ENCODE measurements around the gene NR6A1. TPM values are rescaled to one million over a fixed set of nuclear protein-coding genes. Genes with fewer than 3 reads are reported as not detected.
A peak's percentile ranks its signal among the peaks of the same experiment; 100 is the strongest.

The NR6A1 gene
- total and polyA plus RNA-seq, 12 donors = 0.29 to 2.0 (median 1.2) TPM

DNA sequence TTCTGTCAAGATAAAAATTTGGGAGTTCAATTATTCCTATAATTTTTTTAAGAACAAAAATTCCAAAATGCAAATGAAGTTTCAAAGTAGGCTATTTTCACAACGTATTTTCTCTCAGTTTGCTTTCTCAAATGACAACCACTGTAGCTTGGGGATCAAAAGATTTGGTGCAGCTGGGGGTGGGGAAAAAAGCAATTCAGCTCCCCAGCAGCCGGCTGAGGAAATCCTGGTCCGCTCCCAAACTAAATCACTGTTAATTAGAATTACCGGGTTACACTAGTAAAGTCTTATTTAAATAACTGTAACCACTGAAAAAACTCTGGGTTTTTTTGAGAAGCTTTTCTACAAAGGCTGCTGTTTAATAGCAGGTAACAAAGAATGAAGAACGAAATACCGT is 5.7 kb downstream of the NR6A1 start:
- H3K27me3 ChIP-seq = peaks cover 0 to 81% (median 60%) of the 10 kb centered on the region in 7 donors
- intact Hi-C loops (cut with DNase I) = no loop called here
- TF ChIP-seq, protein P1, sequence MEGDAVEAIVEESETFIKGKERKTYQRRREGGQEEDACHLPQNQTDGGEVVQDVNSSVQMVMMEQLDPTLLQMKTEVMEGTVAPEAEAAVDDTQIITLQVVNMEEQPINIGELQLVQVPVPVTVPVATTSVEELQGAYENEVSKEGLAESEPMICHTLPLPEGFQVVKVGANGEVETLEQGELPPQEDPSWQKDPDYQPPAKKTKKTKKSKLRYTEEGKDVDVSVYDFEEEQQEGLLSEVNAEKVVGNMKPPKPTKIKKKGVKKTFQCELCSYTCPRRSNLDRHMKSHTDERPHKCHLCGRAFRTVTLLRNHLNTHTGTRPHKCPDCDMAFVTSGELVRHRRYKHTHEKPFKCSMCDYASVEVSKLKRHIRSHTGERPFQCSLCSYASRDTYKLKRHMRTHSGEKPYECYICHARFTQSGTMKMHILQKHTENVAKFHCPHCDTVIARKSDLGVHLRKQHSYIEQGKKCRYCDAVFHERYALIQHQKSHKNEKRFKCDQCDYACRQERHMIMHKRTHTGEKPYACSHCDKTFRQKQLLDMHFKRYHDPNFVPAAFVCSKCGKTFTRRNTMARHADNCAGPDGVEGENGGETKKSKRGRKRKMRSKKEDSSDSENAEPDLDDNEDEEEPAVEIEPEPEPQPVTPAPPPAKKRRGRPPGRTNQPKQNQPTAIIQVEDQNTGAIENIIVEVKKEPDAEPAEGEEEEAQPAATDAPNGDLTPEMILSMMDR (IDR thresholded peaks at IDR 0.05) = no peak
- no peaks in the 10 kb centered on the region for H3K9me3 ChIP-seq
- H3K27ac ChIP-seq = no peak overlapping the region
- H3K4me1 ChIP-seq = peaks cover 0 to 39% (median 8%) of the 10 kb centered on the region in 9 donors
- DNase-seq = no peak
- H3K4me3 ChIP-seq = no peak overlapping the region
- no peak for ATAC-seq
- WGBS, 2 donors = 79 to 83% methylated on average over 6 of the region's 6 CpGs
- H3K36me3 ChIP-seq = no peaks in the 10 kb centered on the region

DNA sequence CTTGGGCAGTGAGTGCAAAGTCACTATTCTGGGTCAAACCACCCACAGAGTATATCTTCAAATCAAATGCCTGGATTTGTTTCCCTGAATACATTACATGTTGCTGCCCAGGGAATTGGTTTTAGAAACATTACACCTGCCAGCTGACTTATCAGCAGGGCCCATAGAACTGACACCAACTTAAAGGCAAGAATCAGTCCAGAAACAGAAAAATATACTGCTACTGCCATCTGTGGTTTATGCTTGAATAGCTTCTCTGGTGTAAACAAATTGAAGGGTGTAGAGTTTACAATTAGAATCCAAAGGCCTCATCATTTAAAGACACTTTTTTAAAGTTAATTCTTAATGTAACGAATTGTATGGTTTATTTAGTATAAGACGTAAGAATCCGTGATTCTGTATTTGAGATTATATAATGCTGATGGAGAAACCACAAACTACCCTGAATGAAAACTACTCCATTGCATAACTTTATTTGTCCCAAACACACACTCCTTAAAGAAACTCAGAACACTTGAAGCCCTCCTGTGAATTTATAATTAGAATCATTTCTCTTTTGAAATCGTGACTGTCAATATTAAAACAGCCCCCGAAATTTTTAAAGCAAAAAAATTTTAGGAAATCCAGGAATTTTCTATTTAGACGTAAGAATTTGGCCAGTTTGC is 6.2 kb downstream of the NR6A1 start:
- no peaks in the 10 kb centered on the region for H3K9me3 ChIP-seq
- DNase-seq = no peak
- peaks cover 0 to 34% (median 4%) of the 10 kb centered on the region in 9 donors for H3K4me1 ChIP-seq
- peaks cover 0 to 82% (median 58%) of the 10 kb centered on the region in 7 donors for H3K27me3 ChIP-seq
- no peaks in the 10 kb centered on the region for H3K36me3 ChIP-seq
- intact Hi-C loops (cut with DNase I) = no loop called here
- no peak overlapping the region for H3K4me3 ChIP-seq
- peak in 3 of 8 donors; percentile 18 to 41 (median 25) for ATAC-seq
- TF ChIP-seq, protein P1 (IDR thresholded peaks at IDR 0.05) = peak in 5 of 9 donors; percentile 12 to 40 (median 36)
- no peak overlapping the region for H3K27ac ChIP-seq
- 75 to 81% methylated on average over 6 of the region's 6 CpGs for WGBS, 2 donors

DNA sequence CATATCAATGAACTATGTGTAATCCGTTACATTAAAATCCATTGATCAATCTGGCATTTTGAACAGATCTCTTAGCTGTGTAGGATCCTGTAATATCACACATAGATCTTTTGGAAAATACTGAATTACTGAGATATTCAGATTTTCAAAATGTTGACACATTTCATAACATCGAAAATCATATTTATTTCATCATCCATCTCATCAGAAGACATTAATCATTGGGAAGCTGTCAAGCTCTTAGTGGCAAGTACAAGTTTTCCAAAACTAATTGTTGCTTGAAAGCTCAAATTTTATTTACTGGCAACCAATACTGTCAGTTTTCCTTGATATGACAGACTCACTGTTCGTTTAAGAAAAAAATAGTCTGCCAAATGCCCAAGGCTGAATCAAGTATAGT is 8.5 kb downstream of the NR6A1 start:
- intact Hi-C loops (cut with DNase I) = no loop called here
- no peaks in the 10 kb centered on the region for H3K9me3 ChIP-seq
- DNase-seq (no peak), ATAC-seq (no peak)
- H3K4me3 ChIP-seq = no peak overlapping the region
- peaks cover 0 to 83% (median 43%) of the 10 kb centered on the region in 7 donors for H3K27me3 ChIP-seq
- H3K4me1 ChIP-seq = peaks cover 0 to 28% (median 1%) of the 10 kb centered on the region in 9 donors
- H3K27ac ChIP-seq = no peak overlapping the region
- WGBS, 2 donors = 85 to 89% methylated on average over 3 of the region's 3 CpGs
- no peaks in the 10 kb centered on the region for H3K36me3 ChIP-seq
- TF ChIP-seq, protein P1 (IDR thresholded peaks at IDR 0.05) = no peak

DNA sequence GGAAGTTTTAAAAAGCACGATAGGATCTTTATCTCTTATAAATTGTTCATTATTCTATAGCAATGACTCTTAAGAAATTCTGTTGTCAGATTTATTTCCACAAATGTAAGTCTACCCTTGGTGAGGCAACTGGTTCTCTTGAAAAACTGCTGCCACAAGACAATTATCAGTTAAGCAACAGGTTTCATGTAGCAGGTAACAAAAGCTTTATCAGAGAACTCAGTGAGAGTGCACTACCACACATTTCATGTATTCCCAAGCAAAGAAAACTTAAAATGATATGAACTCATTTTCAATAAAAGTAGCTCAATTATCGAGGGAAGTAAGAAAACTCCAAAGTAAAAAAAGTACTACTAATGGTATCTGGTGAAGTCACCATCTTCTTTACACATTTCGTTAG is 9.4 kb downstream of the NR6A1 start:
- no peaks in the 10 kb centered on the region for H3K9me3 ChIP-seq
- H3K36me3 ChIP-seq = no peaks in the 10 kb centered on the region
- H3K27me3 ChIP-seq = peaks cover 0 to 81% (median 37%) of the 10 kb centered on the region in 7 donors
- intact Hi-C loops (cut with DNase I) = no loop called here
- H3K27ac ChIP-seq = no peak overlapping the region
- 84% methylated on average over 3 of the region's 3 CpGs for WGBS, 2 donors
- no peak overlapping the region for H3K4me3 ChIP-seq
- ATAC-seq = no peak
- no peak for DNase-seq
- H3K4me1 ChIP-seq = peaks cover 0 to 23% (median 0%) of the 10 kb centered on the region in 9 donors
- TF ChIP-seq, protein P1 (IDR thresholded peaks at IDR 0.05) = no peak

All from heart right ventricle (tissue), 16 donors.